Brain microvascular endothelial cell (primary cell): ENCODE measurements around the gene TNFRSF18.
"Not testable (repeated sequence)": the region's sequence is repeated elsewhere in the genome, so short reads cannot be mapped to it uniquely, and the experiment has no call there.

Source experiments
- DNase-seq: peaks from one replicate; pipeline ENCODE4 v3.0.0-alpha.2; 2020
- H3K27ac ChIP-seq: fragments of 250-450 bp; sonication (Bioruptor Pico); 2 replicates; pipeline ENCODE4 v1.5.1; 2020; ENCODE audit warnings: mild to moderate bottlenecking, moderate library complexity
- H3K27me3 ChIP-seq: fragments of 250-450 bp; sonication (Bioruptor Pico); replicated peaks from 2 replicates; pipeline ENCODE4 v1.5.1; 2020; ENCODE audit warnings: mild to moderate bottlenecking
- H3K36me3 ChIP-seq: fragments of 250-450 bp; sonication (Bioruptor Pico); replicated peaks from 2 replicates; pipeline ENCODE4 v1.5.1; 2020; ENCODE audit warnings: mild to moderate bottlenecking
- H3K4me3 ChIP-seq: 2 replicates; pipeline ENCODE4 v1.5.1; 2011; ENCODE audit warnings: low read depth, mild to moderate bottlenecking, control low read depth, low read length, moderate library complexity
- in situ Hi-C: cut with HindIII; loops from 2 replicates; pipeline ENCODE4 v1.10.0; 2017; ENCODE audit warnings: low sequenced_read_pairs, low pct_ligation_motif_present
- TF ChIP-seq, protein P1 (sequence below): IDR thresholded peaks from 2 replicates; pipeline ENCODE4 v1.5.1; 2011; ENCODE audit warnings: low read depth, mild to moderate bottlenecking, moderate library complexity, low read length, control low read depth, inconsistent platforms; ENCODE audit errors: missing control alignments

The TNFRSF18 gene

DNA sequence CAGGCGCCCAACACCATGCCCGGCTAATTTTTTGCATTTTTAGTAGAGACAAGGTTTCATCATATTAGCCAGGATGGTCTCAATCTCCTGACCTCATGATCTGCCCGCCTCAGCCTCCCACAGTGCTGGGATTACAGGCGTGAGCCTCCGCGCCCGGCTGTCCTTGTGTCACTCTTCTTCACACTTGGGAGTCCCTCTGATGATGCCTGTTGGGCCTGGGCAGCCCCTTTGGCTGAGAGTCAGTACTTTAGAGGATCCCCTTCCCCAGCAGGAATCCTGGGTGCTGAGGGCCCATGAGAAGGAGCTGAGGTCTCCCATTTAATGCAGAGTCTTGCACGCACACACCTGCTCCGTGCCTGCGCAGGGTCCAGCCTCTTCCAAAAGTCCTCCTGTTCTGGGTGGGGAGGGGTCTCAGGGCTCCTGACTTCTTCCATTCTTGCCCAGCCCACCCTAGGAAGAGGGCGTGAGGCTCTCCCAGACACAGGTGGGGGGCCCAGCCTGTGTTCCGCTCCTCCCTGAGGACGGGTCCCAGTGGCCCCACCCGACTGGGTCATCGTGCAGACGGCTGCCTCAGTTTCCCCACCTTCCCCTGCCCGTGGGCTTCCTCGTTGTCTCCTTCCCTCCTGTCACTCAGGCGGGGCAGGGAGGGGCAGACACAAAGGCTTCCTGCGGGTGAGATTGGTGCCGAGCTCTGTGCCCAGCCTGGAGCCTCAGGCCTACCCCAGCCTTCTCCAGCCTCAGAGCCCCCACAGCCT is 28.8 kb downstream of the TNFRSF18 start:
- TF ChIP-seq, protein P1, sequence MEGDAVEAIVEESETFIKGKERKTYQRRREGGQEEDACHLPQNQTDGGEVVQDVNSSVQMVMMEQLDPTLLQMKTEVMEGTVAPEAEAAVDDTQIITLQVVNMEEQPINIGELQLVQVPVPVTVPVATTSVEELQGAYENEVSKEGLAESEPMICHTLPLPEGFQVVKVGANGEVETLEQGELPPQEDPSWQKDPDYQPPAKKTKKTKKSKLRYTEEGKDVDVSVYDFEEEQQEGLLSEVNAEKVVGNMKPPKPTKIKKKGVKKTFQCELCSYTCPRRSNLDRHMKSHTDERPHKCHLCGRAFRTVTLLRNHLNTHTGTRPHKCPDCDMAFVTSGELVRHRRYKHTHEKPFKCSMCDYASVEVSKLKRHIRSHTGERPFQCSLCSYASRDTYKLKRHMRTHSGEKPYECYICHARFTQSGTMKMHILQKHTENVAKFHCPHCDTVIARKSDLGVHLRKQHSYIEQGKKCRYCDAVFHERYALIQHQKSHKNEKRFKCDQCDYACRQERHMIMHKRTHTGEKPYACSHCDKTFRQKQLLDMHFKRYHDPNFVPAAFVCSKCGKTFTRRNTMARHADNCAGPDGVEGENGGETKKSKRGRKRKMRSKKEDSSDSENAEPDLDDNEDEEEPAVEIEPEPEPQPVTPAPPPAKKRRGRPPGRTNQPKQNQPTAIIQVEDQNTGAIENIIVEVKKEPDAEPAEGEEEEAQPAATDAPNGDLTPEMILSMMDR = no peak
- Histone ChIP-seq H3K4me3 (no peak overlapping the region), H3K27me3 (peaks cover 29% of the 10 kb centered on the region), H3K36me3 (no peaks in the 10 kb centered on the region), H3K27ac (no peak overlapping the region)
- DNase-seq = no peak
- in situ Hi-C loops = no loop called here

DNA sequence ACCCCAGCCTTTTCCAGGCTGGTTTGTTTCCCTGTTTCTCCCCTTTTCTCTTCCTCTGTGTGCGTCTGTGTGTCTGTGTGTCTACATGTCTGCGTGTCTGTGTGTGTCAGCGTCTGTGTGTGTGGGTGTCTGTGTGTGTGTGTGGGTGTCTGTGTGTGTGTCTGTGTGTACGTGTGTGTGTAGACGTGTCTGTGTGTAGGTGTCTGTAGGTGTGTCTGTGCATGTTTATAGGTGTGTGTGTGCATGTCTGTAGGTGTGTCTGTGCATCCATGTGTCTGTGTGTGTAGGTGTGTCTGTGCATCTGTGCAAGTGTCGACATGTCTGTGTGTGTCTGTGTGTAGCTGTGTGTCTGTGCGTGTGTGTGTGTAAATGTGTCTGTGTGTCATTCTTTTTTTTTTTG is 29.5 kb downstream of the TNFRSF18 start:
- in situ Hi-C loops = no loop called here
- peaks cover 33% of the 10 kb centered on the region for H3K27me3 ChIP-seq
- no peak overlapping the region for H3K27ac ChIP-seq
- DNase-seq = no peak
- H3K36me3 ChIP-seq = no peaks in the 10 kb centered on the region
- no peak overlapping the region for H3K4me3 ChIP-seq
- TF ChIP-seq, protein P1 = no peak

DNA sequence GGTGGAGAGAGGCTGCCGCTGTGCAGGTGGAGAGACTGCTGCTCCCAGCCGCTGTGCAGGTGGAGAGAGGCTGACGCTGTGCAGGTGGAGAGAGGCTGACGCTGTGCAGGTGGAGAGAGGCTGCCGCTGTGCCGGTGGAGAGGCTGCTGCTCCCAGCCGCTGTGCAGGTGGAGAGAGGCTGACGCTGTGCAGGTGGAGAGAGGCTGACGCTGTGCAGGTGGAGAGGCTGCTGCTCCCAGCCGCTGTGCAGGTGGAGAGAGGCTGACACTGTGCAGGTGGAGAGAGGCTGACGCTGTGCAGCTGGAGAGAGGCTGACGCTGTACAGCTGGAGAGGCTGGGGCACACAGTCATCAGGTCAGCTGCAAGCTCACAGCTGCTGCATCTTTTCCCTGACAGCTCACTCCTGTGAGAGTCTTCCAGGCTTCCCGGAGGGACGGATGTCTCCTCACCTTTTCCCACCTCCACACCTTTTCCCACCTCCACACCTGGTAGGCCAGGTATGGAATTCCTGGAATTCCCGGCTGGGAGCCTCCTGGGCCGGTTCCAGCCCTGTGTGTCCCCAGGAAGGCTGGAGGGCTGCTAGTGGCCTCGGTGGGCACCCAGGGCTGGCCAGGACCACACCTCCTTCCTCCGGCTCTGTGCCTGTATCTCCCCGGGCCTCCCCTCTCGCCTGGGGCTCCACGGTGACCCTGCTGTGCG is 30.2 kb downstream of the TNFRSF18 start:
- DNase-seq, in situ Hi-C loops, H3K27ac ChIP-seq, H3K36me3 ChIP-seq, H3K4me3 ChIP-seq: not testable (repeated sequence)
- peaks cover 35% of the 10 kb centered on the region for H3K27me3 ChIP-seq

DNA sequence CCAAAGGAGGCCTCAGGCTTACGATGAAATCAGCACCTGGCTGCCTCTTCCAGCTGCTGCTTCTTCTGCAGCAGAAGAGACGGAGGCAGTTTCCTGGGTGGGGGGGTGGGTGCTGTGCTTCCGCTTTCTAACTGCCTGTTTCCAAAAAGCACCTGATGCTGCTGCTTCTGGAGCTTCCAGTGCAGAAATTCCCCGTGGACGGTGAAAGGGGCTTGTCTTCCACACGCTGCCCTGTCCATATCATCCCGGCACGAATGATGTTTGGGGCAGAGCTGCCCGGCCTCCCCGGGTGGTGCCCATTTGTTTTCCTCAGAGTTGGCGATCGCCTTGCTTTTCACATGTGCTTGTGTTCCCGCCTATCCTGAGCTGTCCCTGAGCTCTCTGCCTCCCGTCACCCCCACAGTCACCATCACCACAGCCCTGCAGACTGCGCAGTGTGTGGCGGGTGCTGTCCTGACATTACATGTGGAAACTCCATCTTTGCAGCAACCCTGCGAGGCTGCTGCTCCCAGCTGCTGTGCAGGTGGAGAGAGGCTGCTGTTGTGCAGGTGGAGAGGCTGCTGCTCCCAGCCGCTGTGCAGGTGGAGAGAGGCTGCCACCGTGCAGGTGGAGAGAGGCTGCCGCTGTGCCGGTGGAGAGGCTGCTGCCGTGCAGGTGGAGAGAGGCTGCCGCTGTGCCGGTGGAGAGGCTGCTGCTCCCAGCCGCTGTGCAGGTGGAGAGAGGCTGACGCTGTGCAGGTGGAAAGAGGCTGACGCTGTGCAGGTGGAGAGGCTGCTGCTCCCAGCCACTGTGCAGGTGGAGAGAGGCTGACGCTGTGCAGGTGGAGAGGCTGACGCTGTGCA is 30.9 kb downstream of the TNFRSF18 start:
- Histone ChIP-seq H3K27ac (no peak overlapping the region), H3K36me3 (no peaks in the 10 kb centered on the region), H3K27me3 (peaks cover 40% of the 10 kb centered on the region), H3K4me3 (no peak overlapping the region)
- TF ChIP-seq, protein P1 = no peak
- DNase-seq = no peak
- in situ Hi-C loops = no loop called here

DNA sequence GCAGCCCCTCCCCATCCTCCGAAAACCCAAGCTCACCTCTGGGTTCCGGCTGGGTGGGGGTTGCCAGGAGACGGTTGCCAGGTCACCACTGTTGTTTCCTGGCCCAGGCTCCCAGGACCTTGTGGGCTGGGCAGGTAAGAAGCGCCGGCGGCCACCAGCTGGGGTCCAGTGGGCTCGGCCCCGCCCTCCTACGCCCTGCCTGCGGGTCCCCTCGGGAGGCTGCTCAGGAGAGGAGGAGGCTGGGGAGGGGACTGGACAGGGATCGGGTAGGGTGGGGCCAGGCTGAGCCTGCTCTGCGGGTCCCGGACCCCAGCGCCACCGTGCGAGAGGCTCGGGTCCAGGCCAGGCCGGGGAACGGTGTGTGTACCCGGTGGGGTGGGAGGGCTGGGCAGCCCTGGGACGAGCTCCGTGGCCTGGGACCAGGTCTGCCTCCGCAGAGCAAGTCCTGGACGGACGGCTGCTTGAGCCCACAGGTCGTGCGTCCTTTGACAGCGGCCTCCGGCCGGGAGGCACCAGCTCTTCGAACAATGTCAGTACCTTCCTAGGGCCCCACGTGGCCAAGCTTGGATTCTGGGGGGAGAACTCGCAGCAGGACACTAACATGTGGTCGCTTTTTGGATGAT is 32.5 kb downstream of the TNFRSF18 start, which contains the start of gene TTLL10:
TTLL10 (plus strand) TSS at position 88 of the 623 bp plus-strand sequence. CDS start 5,336 bp downstream, outside the sequence.
- TF ChIP-seq, protein P1 = no peak
- no peak within 1 kb of the TSS for H3K27ac ChIP-seq
- H3K4me3 ChIP-seq = no peak within 1 kb of the TSS
- in situ Hi-C loops = no loop called here
- peaks cover 47% of the 10 kb centered on the region for H3K27me3 ChIP-seq
- no peaks in the 10 kb centered on the region for H3K36me3 ChIP-seq
- no peak for DNase-seq
